HUES48 (cell line): ENCODE results near the gene DPY19L1.
"Not testable (repeated sequence)": the region's sequence is repeated elsewhere in the genome, so short reads cannot be mapped to it uniquely, and the experiment has no call there.

Experiments used
- H3K27ac ChIP-seq: one replicate; pipeline ENCODE4 v1.7.0; 2013; ENCODE audit warnings: low read depth, low read length, inconsistent platforms
- H3K27me3 ChIP-seq: 2 replicates; pipeline ENCODE4 v1.6.1; 2013; ENCODE audit warnings: mild to moderate bottlenecking, low read length; ENCODE audit not compliant: control insufficient read depth, insufficient read depth
- H3K36me3 ChIP-seq: 2 replicates; pipeline ENCODE4 v1.6.1; 2013; ENCODE audit warnings: low read length; ENCODE audit not compliant: control insufficient read depth, insufficient read depth
- H3K4me1 ChIP-seq: 2 replicates; pipeline ENCODE4 v1.6.1; 2013; ENCODE audit warnings: mild to moderate bottlenecking, low read length; ENCODE audit not compliant: control insufficient read depth, insufficient read depth
- H3K4me3 ChIP-seq: 2 replicates; pipeline ENCODE4 v1.5.1; 2013; ENCODE audit warnings: mild to moderate bottlenecking, low read depth, low read length
- H3K9ac ChIP-seq: 2 replicates; pipeline ENCODE4 v1.6.1; 2013; ENCODE audit warnings: mild to moderate bottlenecking, low read depth, low read length, moderate library complexity
- H3K9me3 ChIP-seq: 2 replicates; pipeline ENCODE4 v1.6.1; 2013; ENCODE audit warnings: low read length; ENCODE audit not compliant: control insufficient read depth, insufficient read depth

The DPY19L1 gene

GRCh38 chr7:34946486-34946885 is 90.8 kb downstream of the DPY19L1 start:
- H3K9me3 ChIP-seq: no peaks in the 10 kb centered on the region
- H3K9ac ChIP-seq: no peak overlapping the region
- H3K4me3 ChIP-seq: no peak overlapping the region
- 0 out of 2 replicates have a peak, but pooled peaks cover 5% of the 10 kb centered on the region for H3K4me1 ChIP-seq
- no peaks in the 10 kb centered on the region for H3K27me3 ChIP-seq
- H3K36me3 ChIP-seq: no peaks in the 10 kb centered on the region
- H3K27ac ChIP-seq: no peak overlapping the region

DNA sequence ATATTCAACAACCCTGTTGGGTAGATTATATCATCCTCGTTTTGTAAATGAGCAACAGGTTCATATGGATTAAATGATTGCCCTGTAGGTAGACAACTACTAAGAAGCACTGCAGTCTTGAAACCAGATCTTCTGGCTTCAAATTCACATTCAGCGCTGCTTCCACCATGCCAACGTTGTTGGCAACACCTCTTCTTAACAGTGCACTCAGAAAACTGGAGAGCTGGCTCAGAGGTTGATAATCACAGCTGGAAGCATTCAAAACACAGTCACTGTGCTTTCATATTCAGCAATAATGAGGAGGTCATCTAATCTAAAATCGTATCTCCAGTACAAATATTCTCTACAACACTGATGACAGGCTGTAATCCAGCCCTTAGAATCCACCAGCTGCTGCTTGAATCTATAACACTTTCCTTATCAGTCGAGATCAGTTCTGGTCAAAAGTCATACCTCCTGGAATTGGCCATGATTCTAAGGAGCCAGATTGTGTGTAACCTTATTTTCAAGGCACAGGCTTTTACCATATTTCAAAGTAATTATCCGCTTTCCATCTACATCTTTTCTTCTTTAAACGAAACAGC is 91.3 kb downstream of the DPY19L1 start:
- not testable (repeated sequence) for H3K9ac ChIP-seq, H3K27ac ChIP-seq, H3K4me3 ChIP-seq, H3K4me1 ChIP-seq, H3K36me3 ChIP-seq, H3K9me3 ChIP-seq, H3K27me3 ChIP-seq

- Histone ChIP-seq H3K27ac (no peak overlapping the region), H3K4me3 (no peak overlapping the region), H3K27me3 (no peaks in the 10 kb centered on the region), H3K36me3 (peaks cover 6% of the 10 kb centered on the region; the same call in 1 of the 2 replicates), H3K4me1 (peaks cover 30% of the 10 kb centered on the region), H3K9ac (no peak overlapping the region), H3K9me3 (no peaks in the 10 kb centered on the region)
These were observed 98.1 kb downstream of the DPY19L1 start for GRCh38 chr7:34939175-34939574.

DNA sequence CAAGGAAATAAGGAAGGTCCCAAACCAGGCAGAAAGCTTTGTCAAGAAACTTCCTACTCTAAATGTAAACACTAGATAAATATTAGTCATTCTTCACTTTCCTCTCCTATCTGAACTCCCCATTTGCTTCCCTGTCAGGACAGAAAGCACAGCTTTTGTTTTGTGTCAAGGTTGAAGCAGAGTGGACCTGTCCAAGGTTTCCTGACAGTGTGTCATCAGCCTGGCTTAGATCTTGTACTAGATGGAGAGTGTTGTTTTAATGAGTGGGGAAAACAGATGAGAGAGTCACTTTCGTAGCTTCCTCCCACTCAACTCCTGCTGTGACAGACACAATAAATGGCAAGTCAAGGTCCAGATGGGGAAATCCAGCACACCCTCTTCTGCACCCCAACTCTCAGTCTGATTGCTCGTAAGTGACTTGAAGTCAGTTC is 101.5 kb downstream of the DPY19L1 start:
- H3K27ac ChIP-seq, H3K4me3 ChIP-seq, H3K9me3 ChIP-seq, H3K27me3 ChIP-seq, H3K9ac ChIP-seq: not testable (repeated sequence)
- Histone ChIP-seq H3K36me3 (peaks cover 11% of the 10 kb centered on the region; the same call in 1 of the 2 replicates), H3K4me1 (peaks cover 30% of the 10 kb centered on the region)

GRCh38 chr7:34931739-34932138 is 105.5 kb downstream of the DPY19L1 start:
- Histone ChIP-seq H3K27ac (no peak overlapping the region), H3K27me3 (no peaks in the 10 kb centered on the region), H3K36me3 (peaks cover 7% of the 10 kb centered on the region; the same call in 1 of the 2 replicates), H3K4me1 (peaks cover 12% of the 10 kb centered on the region), H3K9me3 (no peaks in the 10 kb centered on the region), H3K9ac (no peak overlapping the region), H3K4me3 (no peak overlapping the region)

GRCh38 chr7:34929783-34930182 is 107.5 kb downstream of the DPY19L1 start:
- H3K27ac ChIP-seq, H3K36me3 ChIP-seq, H3K9me3 ChIP-seq, H3K27me3 ChIP-seq, H3K4me3 ChIP-seq, H3K9ac ChIP-seq: not testable (repeated sequence)
- H3K4me1 ChIP-seq: peaks cover 12% of the 10 kb centered on the region

DNA sequence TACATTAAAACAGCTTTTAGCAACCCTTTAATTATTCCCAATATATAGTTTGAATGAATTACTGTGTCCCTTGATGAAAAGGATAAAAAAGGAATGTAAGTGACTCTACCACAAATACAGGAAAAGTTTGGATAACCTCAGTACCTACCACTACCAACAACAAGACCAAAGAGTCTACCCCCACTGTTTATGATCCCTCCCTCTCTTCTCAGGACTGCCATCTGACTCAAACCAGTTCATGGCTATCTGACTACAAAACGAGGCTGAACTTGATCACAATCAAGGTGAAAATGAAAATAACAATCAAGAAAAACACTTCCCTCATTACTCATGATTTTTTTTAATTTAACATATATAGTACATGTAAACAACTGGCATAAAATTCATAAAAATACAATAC is 108.7 kb downstream of the DPY19L1 start:
- Histone ChIP-seq H3K4me3 (no peak overlapping the region), H3K27ac (no peak overlapping the region), H3K9me3 (no peaks in the 10 kb centered on the region), H3K36me3 (0 out of 2 replicates have a peak, but pooled peaks cover 5% of the 10 kb centered on the region), H3K9ac (no peak overlapping the region), H3K27me3 (no peaks in the 10 kb centered on the region), H3K4me1 (peaks cover 12% of the 10 kb centered on the region)

- Histone ChIP-seq H3K27me3 (no peaks in the 10 kb centered on the region), H3K9ac (no peak overlapping the region), H3K4me1 (peaks cover 12% of the 10 kb centered on the region), H3K4me3 (no peak overlapping the region), H3K36me3 (no peaks in the 10 kb centered on the region), H3K9me3 (no peaks in the 10 kb centered on the region), H3K27ac (no peak overlapping the region)
These were observed 109.2 kb downstream of the DPY19L1 start for GRCh38 chr7:34928052-34928451.

- not testable (repeated sequence) for H3K27ac ChIP-seq, H3K4me1 ChIP-seq, H3K4me3 ChIP-seq, H3K36me3 ChIP-seq, H3K9me3 ChIP-seq, H3K27me3 ChIP-seq, H3K9ac ChIP-seq
These were observed 116.8 kb downstream of the DPY19L1 start for GRCh38 chr7:34920470-34920869.

DNA sequence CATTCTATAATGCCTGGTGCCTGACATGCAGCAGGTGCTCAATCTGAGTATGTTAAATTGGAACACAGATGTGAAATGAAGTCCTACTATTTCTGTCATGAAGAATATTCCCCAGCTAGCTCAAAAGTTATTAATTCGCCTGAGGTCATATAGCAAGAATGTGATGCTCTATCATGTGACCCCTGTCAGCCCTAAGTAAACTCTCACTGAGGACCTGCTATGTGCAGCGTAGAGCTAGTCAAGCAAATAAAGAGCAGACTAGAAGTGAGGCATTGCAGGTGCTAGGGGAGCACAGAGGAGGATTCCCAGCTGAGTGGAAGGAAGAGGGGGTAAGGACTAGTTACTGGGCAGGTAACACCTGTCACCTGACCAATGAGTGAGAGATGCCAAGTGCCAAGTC is 118.2 kb downstream of the DPY19L1 start:
- not testable (repeated sequence) for H3K4me1 ChIP-seq, H3K27ac ChIP-seq, H3K27me3 ChIP-seq, H3K36me3 ChIP-seq, H3K4me3 ChIP-seq, H3K9ac ChIP-seq, H3K9me3 ChIP-seq

- not testable (repeated sequence) for H3K9ac ChIP-seq, H3K4me3 ChIP-seq, H3K36me3 ChIP-seq, H3K4me1 ChIP-seq, H3K27ac ChIP-seq, H3K27me3 ChIP-seq, H3K9me3 ChIP-seq
These were observed 119.0 kb downstream of the DPY19L1 start for GRCh38 chr7:34918198-34918861.
